Measurements from ENCODE around the gene TMEM178B.

TMEM178B gene

GRCh38 chr7:141495057-141495456 lies 421.2 kb downstream of the TMEM178B start:
- in situ Hi-C loops (cut with HindIII; ENCODE audit: low pct_ligation_motif_present, low pct_unique_long_range_greater_than_20kb, low sequenced_read_pairs) = no loop called here

GRCh38 chr7:141497391-141497790 lies 423.5 kb downstream of the TMEM178B start:
- no peak for DNase-seq
- in situ Hi-C loops (cut with HindIII; ENCODE audit: low pct_ligation_motif_present, low pct_unique_long_range_greater_than_20kb, low sequenced_read_pairs) = no loop called here

More at GRCh38 chr7:141495057-141495456, 421.2 kb downstream of the TMEM178B start:
- DNase-seq = no peak

- DNase-seq = no peak
- in situ Hi-C loops (cut with HindIII; ENCODE audit: low pct_ligation_motif_present, low pct_unique_long_range_greater_than_20kb, low sequenced_read_pairs) = no loop called here
Observed at GRCh38 chr7:141500608-141501007, 426.7 kb downstream of the TMEM178B start.

GRCh38 chr7:141501451-141501850 lies 427.6 kb downstream of the TMEM178B start:
- DNase-seq = no peak
- in situ Hi-C loops (cut with HindIII; ENCODE audit: low pct_ligation_motif_present, low pct_unique_long_range_greater_than_20kb, low sequenced_read_pairs) = no loop called here

- in situ Hi-C loops (cut with HindIII; ENCODE audit: low pct_ligation_motif_present, low pct_unique_long_range_greater_than_20kb, low sequenced_read_pairs) = no loop called here
- DNase-seq = no peak
Observed at GRCh38 chr7:141511316-141511675, 437.4 kb downstream of the TMEM178B start.

GRCh38 chr7:141511676-141512396 lies 438.0 kb downstream of the TMEM178B start:
- no peak for DNase-seq
- in situ Hi-C loops (cut with HindIII; ENCODE audit: low pct_ligation_motif_present, low pct_unique_long_range_greater_than_20kb, low sequenced_read_pairs) = no loop called here

- DNase-seq = no peak
- in situ Hi-C loops (cut with HindIII; ENCODE audit: low pct_ligation_motif_present, low pct_unique_long_range_greater_than_20kb, low sequenced_read_pairs) = no loop called here
Observed at GRCh38 chr7:141512597-141512996, 438.7 kb downstream of the TMEM178B start.

GRCh38 chr7:141513720-141514119 lies 439.9 kb downstream of the TMEM178B start:
- in situ Hi-C loops (cut with HindIII; ENCODE audit: low pct_ligation_motif_present, low pct_unique_long_range_greater_than_20kb, low sequenced_read_pairs) = no loop called here
- no peak for DNase-seq

- DNase-seq = no peak
- in situ Hi-C loops (cut with HindIII; ENCODE audit: low pct_ligation_motif_present, low pct_unique_long_range_greater_than_20kb, low sequenced_read_pairs) = no loop called here
Observed at GRCh38 chr7:141515941-141516340, 442.1 kb downstream of the TMEM178B start.

GRCh38 chr7:141519623-141520022 lies 445.8 kb downstream of the TMEM178B start:
- DNase-seq = no peak
- in situ Hi-C loops (cut with HindIII; ENCODE audit: low pct_ligation_motif_present, low pct_unique_long_range_greater_than_20kb, low sequenced_read_pairs) = no loop called here

- in situ Hi-C loops (cut with HindIII; ENCODE audit: low pct_ligation_motif_present, low pct_unique_long_range_greater_than_20kb, low sequenced_read_pairs) = no loop called here
- no peak for DNase-seq
Observed at GRCh38 chr7:141522657-141523342, 448.9 kb downstream of the TMEM178B start.

- in situ Hi-C loops (cut with HindIII; ENCODE audit: low pct_ligation_motif_present, low pct_unique_long_range_greater_than_20kb, low sequenced_read_pairs) = no loop called here
- DNase-seq = no peak
Observed at GRCh38 chr7:141525973-141526514, 452.2 kb downstream of the TMEM178B start.

GRCh38 chr7:141527076-141527475 lies 453.2 kb downstream of the TMEM178B start:
- in situ Hi-C loops (cut with HindIII; ENCODE audit: low pct_ligation_motif_present, low pct_unique_long_range_greater_than_20kb, low sequenced_read_pairs) = no loop called here
- no peak for DNase-seq

GRCh38 chr7:141528399-141528798 lies 454.5 kb downstream of the TMEM178B start:
- no peak for DNase-seq
- in situ Hi-C loops (cut with HindIII; ENCODE audit: low pct_ligation_motif_present, low pct_unique_long_range_greater_than_20kb, low sequenced_read_pairs) = no loop called here
